HG03045 (cell line): ENCODE measurements around the gene KCNIP1.

Source experiments
- ATAC-seq: cut with Tn5 transposase; IDR thresholded peaks from one replicate; pipeline ENCODE4 v1.9.1; 2021; ENCODE audit warnings: mild to moderate bottlenecking, moderate library complexity; ENCODE audit not compliant: unreplicated experiment

Gene KCNIP1

GRCh38 chr5:170504616-170505266, 921 bp downstream of the KCNIP1 start:
- ATAC-seq: no peak

GRCh38 chr5:170508036-170508435, 4.2 kb downstream of the KCNIP1 start:
- no peak for ATAC-seq

- no peak for ATAC-seq
Measured at GRCh38 chr5:170508660-170509347, 5.0 kb downstream of the KCNIP1 start.

GRCh38 chr5:170509348-170509660, 5.5 kb downstream of the KCNIP1 start:
- no peak for ATAC-seq

- ATAC-seq: no peak
Measured at GRCh38 chr5:170510126-170510525, 6.3 kb downstream of the KCNIP1 start.

GRCh38 chr5:170510559-170510958, 6.7 kb downstream of the KCNIP1 start:
- ATAC-seq: no peak

GRCh38 chr5:170511551-170512258, 7.9 kb downstream of the KCNIP1 start:
- no peak for ATAC-seq

GRCh38 chr5:170513856-170514525, 10.2 kb downstream of the KCNIP1 start:
- ATAC-seq: no peak

- ATAC-seq: no peak
Measured at GRCh38 chr5:170517411-170517810, 13.6 kb downstream of the KCNIP1 start.

- ATAC-seq: no peak
Measured at GRCh38 chr5:170518277-170518676, 14.5 kb downstream of the KCNIP1 start.

GRCh38 chr5:170519549-170519948, 15.7 kb downstream of the KCNIP1 start:
- no peak for ATAC-seq

- ATAC-seq: no peak
Measured at GRCh38 chr5:170520372-170520771, 16.6 kb downstream of the KCNIP1 start.

GRCh38 chr5:170522211-170523141, 18.7 kb downstream of the KCNIP1 start:
- no peak for ATAC-seq

GRCh38 chr5:170523142-170523551, 19.3 kb downstream of the KCNIP1 start:
- ATAC-seq: no peak

GRCh38 chr5:170523830-170524229, 20.0 kb downstream of the KCNIP1 start:
- no peak for ATAC-seq

GRCh38 chr5:170524576-170524975, 20.8 kb downstream of the KCNIP1 start:
- no peak for ATAC-seq

GRCh38 chr5:170525470-170526211, 21.8 kb downstream of the KCNIP1 start:
- ATAC-seq: no peak

GRCh38 chr5:170527991-170528390, 24.2 kb downstream of the KCNIP1 start:
- no peak for ATAC-seq

GRCh38 chr5:170528976-170529375, 25.2 kb downstream of the KCNIP1 start:
- ATAC-seq: no peak

GRCh38 chr5:170532935-170533334, 29.1 kb downstream of the KCNIP1 start:
- no peak for ATAC-seq
